ENCODE measurements around the gene ERV3-1.
"Not testable (repeated sequence)": the region's sequence is repeated elsewhere in the genome, so short reads cannot be mapped to it uniquely, and the experiment has no call there.

Gene ERV3-1

GRCh38 chr7:65006094-65006992 is at the start of gene ERV3-1:
Gene ERV3-1 (minus strand): TSS chr7:65006687. CDS start chr7:64993026, 13,661 bp downstream.
- Mint-ChIP-seq H3K4me1 (peaks cover 29% of the 10 kb centered on the region), H3K9me3 (peaks cover 4% of the 10 kb centered on the region), H3K27ac (peak within 1 kb of the TSS; percentile 88)

GRCh38 chr7:65055786-65056185 is 49.3 kb upstream of the ERV3-1 start:
- H3K4me1 Mint-ChIP-seq; DNase-seq (ENCODE audit: low spot score in 2 of 2); H3K27ac Mint-ChIP-seq: not testable (repeated sequence)

More at GRCh38 chr7:65006094-65006992, at the start of gene ERV3-1:
- peak within 1 kb of the TSS; percentile 95 for H3K4me3 Mint-ChIP-seq
- DNase-seq (ENCODE audit: low spot score in 2 of 2) (peak; percentile 85 to 89), ATAC-seq (ENCODE audit: low read depth) (peak; percentile 97)
- H3K27me3 Mint-ChIP-seq, result no peaks in the 10 kb centered on the region
- peaks cover 25% of the 10 kb centered on the region for H3K36me3 Mint-ChIP-seq

GRCh38 chr7:65054466-65054994 is 48.0 kb upstream of the ERV3-1 start:
- H3K9me3 Mint-ChIP-seq; H3K4me1 Mint-ChIP-seq; H3K27me3 Mint-ChIP-seq; H3K4me3 Mint-ChIP-seq; H3K27ac Mint-ChIP-seq; ATAC-seq (ENCODE audit: low read depth); DNase-seq (ENCODE audit: low spot score in 2 of 2): not testable (repeated sequence)
- H3K36me3 Mint-ChIP-seq, result peaks cover 17% of the 10 kb centered on the region

More at GRCh38 chr7:65055786-65056185, 49.3 kb upstream of the ERV3-1 start:
- not testable (repeated sequence) for H3K9me3 Mint-ChIP-seq; H3K4me3 Mint-ChIP-seq; H3K27me3 Mint-ChIP-seq; ATAC-seq (ENCODE audit: low read depth)
- H3K36me3 Mint-ChIP-seq, result peaks cover 21% of the 10 kb centered on the region

GRCh38 chr7:65051654-65052053 is 45.2 kb upstream of the ERV3-1 start:
- H3K27me3 Mint-ChIP-seq, H3K36me3 Mint-ChIP-seq, H3K4me1 Mint-ChIP-seq: not testable (repeated sequence)

GRCh38 chr7:65051139-65051538 is 44.7 kb upstream of the ERV3-1 start:
- ATAC-seq (ENCODE audit: low read depth); H3K27me3 Mint-ChIP-seq; H3K27ac Mint-ChIP-seq; H3K9me3 Mint-ChIP-seq; H3K4me1 Mint-ChIP-seq; DNase-seq (ENCODE audit: low spot score in 2 of 2); H3K36me3 Mint-ChIP-seq; H3K4me3 Mint-ChIP-seq: not testable (repeated sequence)

More at GRCh38 chr7:65051654-65052053, 45.2 kb upstream of the ERV3-1 start:
- H3K9me3 Mint-ChIP-seq; ATAC-seq (ENCODE audit: low read depth); H3K4me3 Mint-ChIP-seq; DNase-seq (ENCODE audit: low spot score in 2 of 2); H3K27ac Mint-ChIP-seq: not testable (repeated sequence)

- H3K27me3 Mint-ChIP-seq; H3K4me1 Mint-ChIP-seq; H3K9me3 Mint-ChIP-seq; H3K27ac Mint-ChIP-seq; H3K36me3 Mint-ChIP-seq; H3K4me3 Mint-ChIP-seq; DNase-seq (ENCODE audit: low spot score in 2 of 2); ATAC-seq (ENCODE audit: low read depth): not testable (repeated sequence)
Observed at GRCh38 chr7:65046329-65046728, 39.8 kb upstream of the ERV3-1 start.

- H3K9me3 Mint-ChIP-seq; H3K36me3 Mint-ChIP-seq; H3K4me3 Mint-ChIP-seq; H3K4me1 Mint-ChIP-seq; H3K27me3 Mint-ChIP-seq; ATAC-seq (ENCODE audit: low read depth); H3K27ac Mint-ChIP-seq; DNase-seq (ENCODE audit: low spot score in 2 of 2): not testable (repeated sequence)
Observed at GRCh38 chr7:65045589-65045988, 39.1 kb upstream of the ERV3-1 start.

- not testable (repeated sequence) for H3K27me3 Mint-ChIP-seq; ATAC-seq (ENCODE audit: low read depth); H3K4me1 Mint-ChIP-seq; H3K36me3 Mint-ChIP-seq; H3K9me3 Mint-ChIP-seq
- peak overlapping the region; percentile 84 for H3K27ac Mint-ChIP-seq
- peak overlapping the region; percentile 79 for H3K4me3 Mint-ChIP-seq
- peak in 1 of 2 donors; percentile 30 for DNase-seq (ENCODE audit: low spot score in 2 of 2)
Observed at GRCh38 chr7:65038767-65039166, 32.3 kb upstream of the ERV3-1 start.

- peak; percentile 75 to 88 for DNase-seq (ENCODE audit: low spot score in 2 of 2)
Observed at GRCh38 chr7:65037740-65038688, 31.5 kb upstream of the ERV3-1 start.

GRCh38 chr7:65036526-65036925 is 30.0 kb upstream of the ERV3-1 start:
- H3K9me3 Mint-ChIP-seq; DNase-seq (ENCODE audit: low spot score in 2 of 2); ATAC-seq (ENCODE audit: low read depth); H3K4me3 Mint-ChIP-seq; H3K27me3 Mint-ChIP-seq; H3K4me1 Mint-ChIP-seq; H3K27ac Mint-ChIP-seq; H3K36me3 Mint-ChIP-seq: not testable (repeated sequence)

More at GRCh38 chr7:65037740-65038688, 31.5 kb upstream of the ERV3-1 start:
- Mint-ChIP-seq H3K27me3 (no peaks in the 10 kb centered on the region), H3K9me3 (no peaks in the 10 kb centered on the region), H3K4me3 (peak overlapping the region; percentile 83), H3K36me3 (no peaks in the 10 kb centered on the region), H3K27ac (peak overlapping the region; percentile 79), H3K4me1 (peaks cover 7% of the 10 kb centered on the region)
- ATAC-seq (ENCODE audit: low read depth), result peak; percentile 86

- H3K27me3 Mint-ChIP-seq; H3K4me3 Mint-ChIP-seq; H3K27ac Mint-ChIP-seq; H3K36me3 Mint-ChIP-seq; H3K9me3 Mint-ChIP-seq; H3K4me1 Mint-ChIP-seq; DNase-seq (ENCODE audit: low spot score in 2 of 2); ATAC-seq (ENCODE audit: low read depth): not testable (repeated sequence)
Observed at GRCh38 chr7:65035469-65035868, 29.0 kb upstream of the ERV3-1 start.

GRCh38 chr7:65034120-65034782 is 27.8 kb upstream of the ERV3-1 start:
- H3K27ac Mint-ChIP-seq; H3K27me3 Mint-ChIP-seq; DNase-seq (ENCODE audit: low spot score in 2 of 2); H3K9me3 Mint-ChIP-seq; ATAC-seq (ENCODE audit: low read depth); H3K4me3 Mint-ChIP-seq; H3K4me1 Mint-ChIP-seq; H3K36me3 Mint-ChIP-seq: not testable (repeated sequence)

GRCh38 chr7:65033391-65033790 is 26.9 kb upstream of the ERV3-1 start:
- not testable (repeated sequence) for ATAC-seq (ENCODE audit: low read depth); H3K36me3 Mint-ChIP-seq; H3K4me3 Mint-ChIP-seq; DNase-seq (ENCODE audit: low spot score in 2 of 2); H3K27ac Mint-ChIP-seq; H3K27me3 Mint-ChIP-seq; H3K9me3 Mint-ChIP-seq; H3K4me1 Mint-ChIP-seq
